NCI-H1417 (cell line): Measurements from ENCODE around the gene ANO4.

Source experiments
- DNase-seq, 3 experiments: peaks; one replicate each; lab custom pipeline; 2025; lab: John Stamatoyannopoulos, UW

ANO4 gene

GRCh38 chr12:100951756-100952155, 157.2 kb downstream of the ANO4 start:
- DNase-seq = peak in 2 of 3 experiments; percentile 21 to 75

DNA sequence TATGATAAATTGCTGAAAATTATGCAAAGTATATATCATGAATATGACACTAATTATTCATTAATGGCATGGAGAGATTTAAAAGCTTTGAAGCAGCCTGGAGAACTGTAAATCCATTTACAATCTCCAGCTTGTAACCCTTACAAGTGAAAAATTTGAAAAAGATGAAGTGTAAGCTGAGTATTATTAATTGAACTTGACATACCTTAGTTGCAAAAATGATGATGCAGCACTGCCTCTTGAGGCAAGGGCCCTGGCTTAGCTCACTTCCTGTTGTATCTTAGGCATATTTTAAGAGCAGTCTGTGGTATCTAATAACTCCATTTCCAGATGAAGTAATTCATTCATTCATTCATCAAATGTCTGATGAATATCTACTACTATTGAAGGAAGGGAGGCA, 158.6 kb downstream of the ANO4 start:
- peak in 1 of 3 experiments; percentile 22 for DNase-seq

GRCh38 chr12:100953677-100954076, 159.1 kb downstream of the ANO4 start:
- no peak for DNase-seq

DNA sequence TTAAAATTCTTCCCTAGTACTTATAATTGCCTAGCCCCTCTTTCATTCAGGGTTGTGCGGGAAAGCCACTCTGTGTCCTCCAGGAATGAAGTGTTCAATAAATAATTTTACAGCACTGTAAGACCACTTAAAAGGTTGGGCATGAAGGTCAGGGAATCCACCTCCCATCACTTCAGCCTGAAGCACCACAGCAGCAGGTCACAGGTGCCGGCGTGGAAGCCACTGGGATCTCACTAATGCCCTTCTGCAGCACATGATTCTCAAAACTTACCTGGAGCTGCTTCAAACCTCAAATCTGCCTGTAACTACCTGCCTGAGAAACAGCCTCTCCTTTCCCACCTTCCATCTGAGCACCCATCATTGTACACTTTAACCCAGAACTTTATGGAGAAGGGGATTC, 159.5 kb downstream of the ANO4 start:
- DNase-seq = no peak

DNA sequence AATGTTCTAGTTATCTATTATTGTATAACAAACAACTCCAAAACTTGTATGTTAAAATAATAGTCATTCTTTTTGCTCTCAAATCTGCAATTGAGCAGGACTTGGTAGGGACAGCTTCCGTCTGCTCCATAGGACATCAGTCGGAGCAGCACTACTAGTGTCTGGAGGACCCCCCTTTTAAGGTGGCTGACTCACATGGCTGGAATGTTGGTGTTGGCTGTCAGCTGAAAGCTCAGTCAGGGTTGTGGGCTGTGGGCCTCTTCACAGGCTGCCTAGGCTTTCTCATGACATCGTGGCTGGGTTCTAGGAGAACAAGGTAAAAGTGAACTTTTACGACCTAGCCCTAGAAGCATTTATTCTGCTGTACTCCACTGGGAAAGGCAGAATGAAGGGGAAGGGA, 160.6 kb downstream of the ANO4 start:
- no peak for DNase-seq

DNA sequence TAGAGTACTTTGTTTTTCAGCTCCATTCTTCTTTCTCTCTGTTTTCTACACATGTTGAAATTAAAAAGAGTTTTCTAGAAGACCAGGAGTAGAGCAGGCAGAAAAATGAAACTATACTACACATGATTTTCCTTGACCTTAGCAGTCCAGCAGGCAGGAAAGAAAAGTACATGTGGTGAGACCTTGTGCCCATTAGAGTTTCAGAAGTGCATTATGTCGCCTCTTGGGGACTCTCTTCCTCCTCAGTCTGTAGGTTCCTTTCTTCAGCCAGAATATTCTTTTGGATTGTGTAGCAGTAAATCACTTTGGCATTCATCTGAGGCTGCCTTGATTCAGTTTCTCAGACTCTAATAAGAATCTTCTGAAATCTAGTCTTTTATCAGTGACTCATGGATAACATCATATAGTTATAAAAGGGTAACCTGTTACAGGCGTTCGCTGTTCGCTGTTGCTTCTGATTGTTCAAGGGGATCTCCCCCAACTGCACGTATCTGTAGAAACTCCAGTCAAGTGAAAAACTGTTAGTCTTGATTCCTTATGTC, 161.8 kb downstream of the ANO4 start:
- DNase-seq = no peak

- DNase-seq = no peak
Observed at GRCh38 chr12:100959481-100959880, 164.9 kb downstream of the ANO4 start.

- DNase-seq = no peak
Observed at GRCh38 chr12:100962086-100962712, 167.6 kb downstream of the ANO4 start.

GRCh38 chr12:100963381-100963780, 168.8 kb downstream of the ANO4 start:
- DNase-seq = no peak

DNA sequence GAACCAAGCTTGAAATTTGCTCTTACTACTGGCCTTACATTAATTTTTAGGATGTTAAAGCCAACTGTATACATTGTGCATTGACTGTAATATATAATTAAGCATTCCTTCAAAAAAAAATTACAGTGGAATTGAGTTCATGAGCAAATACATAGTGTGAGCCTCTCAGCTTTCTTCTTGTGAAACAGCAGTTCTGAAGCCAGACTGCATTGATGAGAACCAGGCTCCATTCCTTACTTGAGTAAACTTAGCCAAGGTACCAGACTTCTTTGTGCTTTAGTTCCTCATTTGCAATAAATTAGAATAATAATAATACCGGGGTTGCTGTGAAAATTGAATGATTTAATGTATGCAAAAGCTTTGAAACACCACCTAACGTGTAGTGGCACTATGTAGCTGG, 169.5 kb downstream of the ANO4 start:
- no peak for DNase-seq

GRCh38 chr12:100967189-100967588, 172.6 kb downstream of the ANO4 start:
- peak in 2 of 3 experiments; percentile 13 to 75 for DNase-seq

DNA sequence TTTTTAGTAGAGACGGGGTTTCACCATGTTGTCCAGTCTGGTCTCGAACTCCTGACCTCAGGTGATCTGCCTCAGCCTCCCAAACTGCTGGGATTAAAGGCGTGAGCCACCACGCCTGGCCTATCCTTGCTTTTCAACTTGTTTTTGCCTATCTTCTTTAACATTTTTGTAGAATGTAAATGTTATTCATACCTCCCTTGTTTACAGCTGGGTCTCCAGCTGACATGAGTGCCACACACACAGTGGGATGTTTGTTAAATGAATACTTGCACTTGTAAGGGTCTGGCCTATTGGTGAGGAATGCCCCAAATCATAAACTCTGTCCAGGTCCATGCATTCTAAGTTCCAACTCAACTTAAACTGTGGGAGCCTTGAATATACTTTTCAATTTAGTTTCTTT, 176.3 kb downstream of the ANO4 start:
- DNase-seq = no peak

DNA sequence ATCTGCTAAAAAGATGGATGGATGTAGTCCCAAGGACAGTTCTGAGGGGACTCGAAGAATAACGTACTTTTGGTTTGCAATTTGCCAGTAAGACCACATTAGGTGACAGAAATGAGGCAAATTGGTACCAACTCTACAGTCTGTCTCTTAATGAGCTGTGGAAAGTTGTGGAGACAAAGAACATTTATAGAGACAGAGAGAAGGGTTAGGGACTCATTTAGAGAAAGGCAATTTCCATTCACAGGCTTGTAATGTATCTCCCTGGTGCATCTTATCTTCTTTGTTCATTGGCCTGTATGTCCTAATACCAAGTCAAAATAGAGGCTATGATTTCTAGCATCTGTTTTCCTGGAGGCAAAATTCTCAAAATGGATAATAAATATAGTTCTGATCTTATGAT, 177.5 kb downstream of the ANO4 start:
- DNase-seq = no peak

DNA sequence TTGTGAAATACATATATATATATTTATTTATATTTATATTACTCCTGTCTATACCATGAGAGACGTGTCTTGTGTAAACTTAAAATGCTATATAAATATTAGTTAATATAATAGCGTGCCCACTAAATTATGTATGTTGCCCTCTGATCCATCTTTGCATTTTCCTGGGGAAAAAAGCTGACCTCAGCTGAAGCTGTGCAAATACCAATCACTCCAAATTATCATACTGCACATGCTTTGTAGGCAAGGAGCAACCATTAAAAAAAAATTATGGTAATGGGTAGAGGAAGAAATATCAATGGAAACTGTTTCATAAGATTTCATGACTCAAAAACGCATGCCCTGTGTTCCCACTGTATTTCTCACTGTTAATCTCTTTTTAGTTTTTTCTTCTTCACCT, 179.8 kb downstream of the ANO4 start:
- peak in 1 of 3 experiments; percentile 28 for DNase-seq

DNA sequence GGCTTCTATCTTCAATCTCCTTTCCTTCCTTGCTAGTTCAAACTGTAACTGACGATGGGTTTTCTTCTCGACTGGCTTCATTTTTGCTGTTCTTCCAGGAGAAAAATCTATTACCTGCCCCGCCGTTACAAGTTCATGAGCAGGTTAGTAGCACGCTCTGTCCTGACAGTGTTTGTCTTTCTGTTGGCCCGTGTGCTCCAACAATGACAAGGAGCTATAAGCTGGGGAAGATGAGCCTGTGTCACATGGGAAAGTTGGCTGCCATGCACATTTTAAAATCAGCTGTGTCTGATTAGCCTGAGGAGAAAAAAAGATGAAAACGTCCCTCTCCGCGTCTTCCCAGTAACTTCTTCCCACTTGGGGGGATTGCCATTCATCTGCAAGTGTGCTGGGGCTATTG, 180.2 kb downstream of the ANO4 start:
- no peak for DNase-seq

DNA sequence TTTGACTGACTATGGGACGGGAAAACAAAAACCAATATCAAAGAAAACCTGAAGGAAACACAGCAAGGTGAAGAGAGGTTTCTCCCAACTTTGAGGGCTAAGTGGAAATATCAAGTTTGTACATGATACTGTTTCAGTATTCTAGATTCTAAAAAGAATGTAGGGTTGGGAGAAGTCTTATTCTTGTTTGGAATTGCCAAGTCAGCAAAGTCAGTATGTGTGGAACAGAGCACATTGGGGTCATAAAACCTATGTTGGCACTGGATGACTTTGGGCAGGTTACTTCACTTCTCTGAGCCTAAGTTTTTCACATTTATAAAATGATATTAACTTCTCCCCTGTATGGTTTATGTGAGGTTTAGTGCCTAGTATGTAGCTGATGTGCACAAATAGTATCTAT, 182.2 kb downstream of the ANO4 start:
- DNase-seq = no peak

DNA sequence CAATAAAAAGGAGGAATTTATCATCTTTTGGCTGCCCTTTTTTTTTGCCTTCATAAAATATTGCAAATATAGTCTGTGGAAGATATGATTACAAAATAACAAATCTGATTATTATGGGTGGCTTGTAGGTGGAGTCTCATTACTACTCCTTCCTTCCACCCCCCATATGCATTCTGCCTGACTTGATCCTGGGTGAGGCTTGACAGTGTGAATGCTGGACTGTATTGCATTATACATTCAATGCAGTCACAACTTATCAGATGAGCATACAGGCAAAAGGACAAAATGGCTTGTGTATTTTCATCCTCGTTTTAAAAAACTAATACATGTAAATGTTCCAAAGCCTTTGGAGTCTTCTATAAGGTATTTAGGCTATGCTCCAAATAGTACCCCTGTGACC, 186.3 kb downstream of the ANO4 start:
- no peak for DNase-seq

DNA sequence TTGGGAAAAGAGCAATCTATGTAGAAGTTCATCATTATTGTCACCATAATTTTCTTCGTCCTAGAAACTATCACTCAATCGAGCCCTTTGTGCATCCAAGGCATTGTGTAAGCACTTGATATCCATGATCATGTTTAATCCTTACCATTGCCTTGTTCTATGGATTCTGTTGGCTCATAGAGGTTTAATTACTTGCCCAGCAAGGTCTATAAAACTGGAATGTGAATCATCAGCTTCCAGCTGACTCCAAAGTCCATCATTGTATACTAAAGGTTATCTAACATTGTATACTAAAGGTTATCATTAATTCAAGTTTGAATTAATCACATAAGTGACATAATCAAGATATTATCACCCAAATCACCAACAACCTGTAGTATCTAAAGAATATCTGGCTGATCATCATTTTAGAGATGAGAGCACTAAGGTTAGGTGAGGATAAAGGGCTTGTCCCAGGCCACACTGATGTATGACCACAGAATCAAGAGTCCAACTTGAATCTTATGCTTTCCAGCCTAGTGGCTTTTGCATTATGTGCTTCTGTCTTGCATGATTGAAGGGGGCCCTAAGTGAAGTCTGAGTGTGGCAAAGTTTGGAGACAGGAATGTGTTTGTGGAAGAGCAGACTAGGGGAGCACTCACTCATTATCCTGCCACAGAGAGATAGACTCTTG, 188.1 kb downstream of the ANO4 start:
- no peak for DNase-seq

DNA sequence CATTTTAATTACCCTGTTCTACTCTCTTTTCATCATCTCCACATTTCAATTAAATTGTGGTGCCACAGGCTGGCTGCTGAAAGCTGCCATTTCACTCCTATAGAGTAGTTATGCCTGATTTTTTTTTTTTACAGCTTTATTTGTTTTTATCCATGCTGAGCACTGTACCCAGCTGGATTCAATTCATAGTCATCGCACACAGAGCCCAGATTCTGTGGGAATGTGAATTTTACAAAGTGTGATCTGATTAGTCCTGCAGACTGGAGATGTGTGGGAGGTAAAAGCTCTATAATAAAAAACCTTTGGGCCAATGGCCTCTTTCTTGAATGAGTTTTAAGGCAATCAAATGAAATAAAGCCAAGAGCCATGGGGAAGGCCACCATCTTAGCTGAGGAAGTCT, 190.2 kb downstream of the ANO4 start:
- no peak for DNase-seq

GRCh38 chr12:100986595-100987547, 192.3 kb downstream of the ANO4 start:
- peak in 1 of 3 experiments; percentile 22 for DNase-seq

GRCh38 chr12:100987552-100988521, 193.3 kb downstream of the ANO4 start:
- DNase-seq = peak; percentile 11 to 69 (median 23)
